PFSK-1 (cell line): Measurements from ENCODE around the gene GPR108.

Experiments used
- FOXP2 ChIP-seq: optimal IDR thresholded peaks from 2 replicates; pipeline ENCODE3; 2011; ENCODE audit warnings: borderline replicate concordance, control low read depth, inconsistent platforms; ENCODE audit not compliant: insufficient read depth; ENCODE audit errors: extremely low read length, extremely low read depth
- POLR2AphosphoS5 ChIP-seq: IDR thresholded peaks from 2 replicates; pipeline ENCODE4 v1.6.1; 2012; ENCODE audit warnings: low read depth, mild to moderate bottlenecking, control low read depth, low read length, moderate library complexity
- REST ChIP-seq, 2 experiments: IDR thresholded peaks; 2 replicates each; pipeline versions ENCODE4 v1.6.1 to v1.8.0; 2011 to 2012; ENCODE audit warnings: low read depth in 2 of 2, low read length in 2 of 2, control low read depth in 1 of 2, inconsistent platforms in 1 of 2, mild to moderate bottlenecking in 1 of 2, moderate library complexity in 1 of 2; ENCODE audit not compliant: insufficient read depth in 1 of 2
- SIN3A ChIP-seq: IDR thresholded peaks from 2 replicates; pipeline ENCODE4 v1.6.1; 2012; ENCODE audit warnings: mild to moderate bottlenecking, low read length, moderate library complexity, borderline replicate concordance; ENCODE audit not compliant: insufficient read depth
- TAF1 ChIP-seq: IDR thresholded peaks from 2 replicates; pipeline ENCODE4 v1.6.1; 2012; ENCODE audit warnings: low read length, control low read depth, borderline replicate concordance; ENCODE audit not compliant: insufficient read depth

The GPR108 gene

DNA sequence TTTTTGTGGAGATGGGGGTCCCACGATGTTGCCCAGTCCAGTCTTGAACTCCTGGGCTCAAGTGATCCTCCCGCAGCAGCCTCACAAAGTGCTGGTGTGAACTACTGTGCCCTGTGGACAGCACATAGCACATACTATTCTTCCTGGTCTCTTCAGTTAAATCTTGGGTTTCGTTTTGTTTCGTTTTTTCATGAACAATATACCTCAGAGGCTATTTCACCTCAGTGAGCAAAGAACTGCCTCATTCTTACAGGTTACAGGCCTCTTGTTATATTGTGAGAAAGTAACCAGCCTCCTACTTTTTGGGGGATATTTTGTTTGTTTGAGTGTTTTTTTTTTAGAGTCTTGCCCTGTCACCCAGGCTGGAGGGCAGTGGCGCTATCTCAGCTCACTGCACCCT, 15.6 kb downstream of the GPR108 start:
- TF ChIP-seq FOXP2 (no peak), SIN3A (no peak), REST (IDR thresholded peaks at IDR 0.05; ENCODE audit: insufficient read depth in 1 of 2, low read depth in 2 of 2, low read length in 2 of 2) (no peak), TAF1 (no peak), POLR2AphosphoS5 (no peak)

GRCh38 chr19:6721138-6721474, 16.3 kb downstream of the GPR108 start:
- TF ChIP-seq SIN3A (no peak), TAF1 (no peak), POLR2AphosphoS5 (no peak), FOXP2 (no peak), REST (IDR thresholded peaks at IDR 0.05; ENCODE audit: insufficient read depth in 1 of 2, low read depth in 2 of 2, low read length in 2 of 2) (no peak)

DNA sequence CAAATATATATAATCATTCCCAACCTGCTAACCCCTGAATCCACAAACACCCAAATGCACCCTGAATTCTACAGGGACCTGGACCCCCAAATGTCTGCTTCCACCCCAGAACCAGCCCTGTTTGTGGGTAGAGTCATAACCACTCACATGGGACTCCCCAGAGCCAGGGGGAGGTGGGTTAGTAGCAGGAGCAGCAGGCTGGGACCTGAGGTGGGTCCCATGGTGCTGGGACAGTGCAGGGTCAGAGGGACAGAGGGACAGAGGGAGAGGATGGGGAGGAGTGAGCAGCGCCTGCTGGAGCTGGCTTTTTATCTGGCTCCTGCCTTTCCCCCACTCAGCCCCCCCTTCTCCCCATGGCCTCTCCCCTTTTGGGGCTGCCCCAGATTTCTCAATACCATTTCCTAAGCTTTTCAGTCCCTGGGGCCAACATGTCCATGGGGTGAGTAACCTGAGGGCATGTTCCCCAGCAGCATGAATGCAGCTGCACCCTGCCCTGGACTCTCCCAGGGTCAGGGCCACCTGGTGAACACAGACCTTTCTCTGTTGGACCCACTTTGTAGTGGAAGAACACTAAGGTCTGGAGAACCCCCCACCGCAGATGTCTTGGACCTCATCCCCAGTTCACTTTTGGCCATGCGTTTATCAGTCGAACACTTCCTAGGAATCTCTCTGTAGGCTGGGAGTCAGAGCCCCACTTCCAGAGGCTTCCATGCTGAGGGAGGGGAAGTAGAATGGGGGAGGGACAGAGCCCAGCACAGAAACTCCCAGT, 16.8 kb downstream of the GPR108 start, which contains the start of gene C3:
TSS of gene C3 (minus strand) at position 282 of the 769 bp plus-strand sequence. CDS start at position 221, 61 bp downstream.
- TF ChIP-seq POLR2AphosphoS5 (no peak), TAF1 (no peak), REST (IDR thresholded peaks at IDR 0.05; ENCODE audit: insufficient read depth in 1 of 2, low read depth in 2 of 2, low read length in 2 of 2) (no peak), FOXP2 (no peak), SIN3A (no peak)

GRCh38 chr19:6719992-6720368, 17.4 kb downstream of the GPR108 start:
- TF ChIP-seq SIN3A (no peak), TAF1 (no peak), REST (IDR thresholded peaks at IDR 0.05; ENCODE audit: insufficient read depth in 1 of 2, low read depth in 2 of 2, low read length in 2 of 2) (no peak), FOXP2 (no peak), POLR2AphosphoS5 (no peak)

GRCh38 chr19:6719540-6719861, 17.9 kb downstream of the GPR108 start:
- no peak for TF ChIP-seq REST (IDR thresholded peaks at IDR 0.05; ENCODE audit: insufficient read depth in 1 of 2, low read depth in 2 of 2, low read length in 2 of 2)
- no peak for TF ChIP-seq SIN3A
- no peak for TF ChIP-seq TAF1
- TF ChIP-seq FOXP2, result no peak
- TF ChIP-seq POLR2AphosphoS5, result no peak
